A549 (cell line): ENCODE measurements around the gene RALGDS.

Source experiments
- BHLHE40 ChIP-seq: IDR thresholded peaks from 2 replicates; pipeline ENCODE4 v1.6.1; 2012; ENCODE audit warnings: low read depth, low read length, inconsistent platforms
- CHD2 ChIP-seq: fragments of 150-350 bp; IDR thresholded peaks from 2 replicates; pipeline ENCODE4 v1.6.1; 2014; ENCODE audit warnings: low read length; ENCODE audit not compliant: partially characterized antibody
- CTCF ChIP-seq: fragments of >200 bp; sonication (Bioruptor Twin); formaldehyde crosslinking; IDR thresholded peaks from 3 replicates; pipeline ENCODE4 v1.5.1; 2016
- ELK1 ChIP-seq: fragments of 150-350 bp; IDR thresholded peaks from 2 replicates; pipeline ENCODE4 v1.6.1; 2014; ENCODE audit warnings: low read depth, mild to moderate bottlenecking, low read length
- EP300 ChIP-seq, 2 experiments: fragments of >200 bp; sonication (Bioruptor Twin); formaldehyde crosslinking; IDR thresholded peaks; 2 replicates in 1 of 2; 3 replicates in 1 of 2; pipeline ENCODE4 v1.6.1; 2016 to 2017
- FOSL2 ChIP-seq, 2 experiments: fragments of 450-650 bp in 1 of 2; fragments of >200 bp in 1 of 2; sonication (Bioruptor Twin) in 1 of 2; formaldehyde crosslinking; IDR thresholded peaks; 2 replicates each; pipeline versions ENCODE4 v1.5.0 to v1.6.1; 2016 to 2020; ENCODE audit warnings: mild to moderate bottlenecking in 1 of 2, moderate library complexity in 1 of 2
- HEYL ChIP-seq: fragments of 250-450 bp; sonication (Bioruptor Pico); IDR thresholded peaks from 2 replicates; pipeline ENCODE4 v1.8.0; 2021; ENCODE audit warnings: mild to moderate bottlenecking, moderate library complexity
- HOXA7 ChIP-seq: fragments of 250-450 bp; sonication (Bioruptor Pico); IDR thresholded peaks from 2 replicates; pipeline ENCODE4 v1.5.0; 2020; ENCODE audit warnings: mild to moderate bottlenecking, moderate library complexity
- JUN ChIP-seq, 2 experiments: fragments of >200 bp; sonication (Bioruptor Twin); formaldehyde crosslinking; IDR thresholded peaks; 2 replicates in 1 of 2; 3 replicates in 1 of 2; pipeline ENCODE4 v1.6.1; 2016 to 2017
- KDM1A ChIP-seq: fragments of 200-600 bp; sonication (generic); IDR thresholded peaks from 2 replicates; pipeline ENCODE4 v1.6.1; 2016; ENCODE audit warnings: low read depth, mild to moderate bottlenecking
- POLR2A ChIP-seq: IDR thresholded peaks from 2 replicates; pipeline ENCODE4 v1.6.1; 2012; ENCODE audit warnings: mild to moderate bottlenecking, low read length
- POLR2AphosphoS2 ChIP-seq: conservative IDR thresholded peaks from 2 replicates; pipeline ENCODE4 v1.6.1; 2012; ENCODE audit warnings: low read length, improper control_type of control experiment, inconsistent platforms
- RAD21 ChIP-seq, 2 experiments: fragments of >200 bp in 1 of 2; sonication (Bioruptor Twin) in 1 of 2; formaldehyde crosslinking in 1 of 2; IDR thresholded peaks in 1 of 2; conservative IDR thresholded peaks in 1 of 2; 2 replicates in 1 of 2; 3 replicates in 1 of 2; pipeline ENCODE4 v1.6.1; 2012 to 2018; ENCODE audit warnings: inconsistent platforms in 1 of 2
- RNF2 ChIP-seq: fragments of 200-600 bp; sonication (generic); IDR thresholded peaks from 2 replicates; pipeline ENCODE4 v1.6.1; 2016; ENCODE audit warnings: low read depth, mild to moderate bottlenecking, antibody characterized with exemption, moderate library complexity, borderline replicate concordance

GRCh38 chr9:133132174-133132573, 11.1 kb upstream of the RALGDS start:
- no peak for TF ChIP-seq POLR2A
- TF ChIP-seq CTCF = no peak
- TF ChIP-seq KDM1A = no peak
- TF ChIP-seq CHD2 = no peak
- TF ChIP-seq ELK1 = no peak
- TF ChIP-seq POLR2AphosphoS2 = no peak
- no peak for TF ChIP-seq RNF2
- no peak for TF ChIP-seq HEYL (CRISPR knock-in tag)
- TF ChIP-seq JUN (IDR thresholded peaks at IDR 0.05) = no peak
- TF ChIP-seq RAD21 (conservative IDR thresholded peaks at IDR 0.05 in 1 of 2, IDR thresholded peaks at IDR 0.05 in 1 of 2) = no peak
- TF ChIP-seq FOSL2 (IDR thresholded peaks at IDR 0.05) = no peak
- TF ChIP-seq FOSL2 (CRISPR knock-in tag; IDR thresholded peaks at IDR 0.05) = no peak
- no peak for TF ChIP-seq HOXA7 (CRISPR knock-in tag)
- TF ChIP-seq EP300 (IDR thresholded peaks at IDR 0.05) = no peak
- no peak for TF ChIP-seq BHLHE40
